Caco-2 (cell line): Measurements from ENCODE around the gene DHCR24. TPM values are rescaled to one million over a fixed set of nuclear protein-coding genes. Genes with fewer than 3 reads are reported as not detected.

ENCODE experiments used
- BruUV-seq: library from RNA; stranded (reverse); fragments of 400-500 nt; replicated peaks from 2 replicates; lab custom pipeline; 2021; lab: Mats Ljungman, UMichigan
- CTCF ChIA-PET: fragments of 300-600 bp; sonication (Branson Sonifier 250); formaldehyde crosslinking; loops from one replicate; lab custom pipeline; 2022; ENCODE audit warnings: antibody characterized with exemption; lab: Charles Lee
- POLR2A ChIA-PET: fragments of 300-600 bp; sonication (Branson Sonifier 250); formaldehyde crosslinking; loops from one replicate; lab custom pipeline; 2022; ENCODE audit warnings: antibody characterized with exemption; lab: Charles Lee
- DNase-seq, 2 experiments: peaks; one replicate each; pipeline versions ENCODE4 v3.0.0 to v3.0.0-alpha.2; 2020 to 2022
- H3K27me3 ChIP-seq: replicated peaks from 2 replicates; pipeline ENCODE4 v1.6.0; 2011; ENCODE audit warnings: low read length; ENCODE audit not compliant: control insufficient read depth, insufficient read depth
- H3K36me3 ChIP-seq: 2 replicates; pipeline ENCODE4 v1.5.1; 2011; ENCODE audit warnings: low read length; ENCODE audit not compliant: control insufficient read depth, insufficient read depth
- H3K4me1 ChIP-seq: fragments of 250-450 bp; sonication (Bioruptor Pico); 2 replicates; pipeline ENCODE4 v1.5.1; 2020; ENCODE audit warnings: mild to moderate bottlenecking
- H3K4me3 ChIP-seq: 2 replicates; pipeline ENCODE4 v1.5.1; 2011; ENCODE audit warnings: low read depth, mild to moderate bottlenecking, control low read depth, low read length
- H3K9me3 ChIP-seq: fragments of 250-450 bp; sonication (Bioruptor Pico); 2 replicates; pipeline ENCODE4 v1.5.1; 2020; ENCODE audit warnings: mild to moderate bottlenecking, moderate library complexity
- H3K27ac Mint-ChIP-seq: one replicate; pipeline ENCODE4 v1.8.0; 2022; ENCODE audit warnings: mixed read lengths; ENCODE audit not compliant: unreplicated experiment
- H3K27me3 Mint-ChIP-seq: one replicate; pipeline ENCODE4 v1.8.0; 2022; ENCODE audit warnings: mixed read lengths; ENCODE audit not compliant: insufficient read depth, unreplicated experiment
- H3K36me3 Mint-ChIP-seq: one replicate; pipeline ENCODE4 v1.8.0; 2022; ENCODE audit warnings: mild to moderate bottlenecking, mixed read lengths; ENCODE audit not compliant: insufficient read depth, unreplicated experiment
- H3K4me1 Mint-ChIP-seq: one replicate; pipeline ENCODE4 v1.8.0; 2022; ENCODE audit warnings: low read depth, mixed read lengths; ENCODE audit not compliant: unreplicated experiment
- H3K4me3 Mint-ChIP-seq: one replicate; pipeline ENCODE4 v1.8.0; 2022; ENCODE audit warnings: mild to moderate bottlenecking, moderate library complexity, mixed read lengths; ENCODE audit not compliant: unreplicated experiment
- H3K9me3 Mint-ChIP-seq: one replicate; pipeline ENCODE4 v1.8.0; 2022; ENCODE audit warnings: mixed read lengths; ENCODE audit not compliant: unreplicated experiment
- CTCF ChIP-seq, 2 experiments: fragments of 200-600 bp in 1 of 2; IDR thresholded peaks; 1 replicate in 1 of 2; 2 replicates in 1 of 2; pipeline versions ENCODE4 v1.5.1 to v1.8.0; 2011 to 2022; ENCODE audit warnings: antibody characterized with exemption in 1 of 2, control low read depth in 1 of 2, inconsistent platforms in 1 of 2, low read depth in 1 of 2, low read length in 1 of 2, mild to moderate bottlenecking in 1 of 2, moderate library complexity in 1 of 2; ENCODE audit not compliant: insufficient read depth in 1 of 2, severe bottlenecking in 1 of 2, unreplicated experiment in 1 of 2
- intact Hi-C: fragments of 100-400 bp; cut with micrococcal nuclease; formaldehyde crosslinking; loops from one replicate; pipeline ENCODE4 v1.10.0; 2022; ENCODE audit not compliant: unreplicated experiment
- total RNA-seq: library from RNA; stranded (reverse); gene quantifications from 2 replicates; pipeline ENCODE4 v1.2.3, GENCODE V29; 2022

The DHCR24 gene
- total RNA-seq, 1 experiment from 2014 or later = 522 TPM

- no peak for TF ChIP-seq CTCF (IDR thresholded peaks at IDR 0.05; ENCODE audit: insufficient read depth in 1 of 2, low read depth in 1 of 2, low read length in 1 of 2, severe bottlenecking in 1 of 2, unreplicated experiment in 1 of 2)
- Mint-ChIP-seq H3K27me3 (no peaks in the 10 kb centered on the region), H3K36me3 (peaks cover 11% of the 10 kb centered on the region), H3K9me3 (no peaks in the 10 kb centered on the region), H3K4me1 (no peaks in the 10 kb centered on the region), H3K4me3 (no peak overlapping the region), H3K27ac (no peak overlapping the region)
- no peaks in the 10 kb centered on the region for H3K27me3 ChIP-seq
- no peaks in the 10 kb centered on the region for H3K9me3 ChIP-seq
- intact Hi-C loops = no loop called here
- no peaks in the 10 kb centered on the region for H3K4me1 ChIP-seq
- DNase-seq = no peak
- ChIA-PET CTCF (no interaction called here), POLR2A (no interaction called here)
- no peaks in the 10 kb centered on the region for H3K36me3 ChIP-seq
- H3K4me3 ChIP-seq = no peak overlapping the region
- no TSS peak for BruUV-seq
Measured at GRCh38 chr1:54836594-54836993, 50.4 kb downstream of the DHCR24 start.

GRCh38 chr1:54835970-54836369 lies 51.0 kb downstream of the DHCR24 start:
- ChIA-PET CTCF (no interaction called here), POLR2A (no interaction called here)
- Histone ChIP-seq H3K4me1 (no peaks in the 10 kb centered on the region), H3K4me3 (no peak overlapping the region), H3K27me3 (no peaks in the 10 kb centered on the region), H3K36me3 (no peaks in the 10 kb centered on the region), H3K9me3 (no peaks in the 10 kb centered on the region)
- Mint-ChIP-seq H3K27ac (no peak overlapping the region), H3K4me1 (no peaks in the 10 kb centered on the region), H3K9me3 (no peaks in the 10 kb centered on the region), H3K36me3 (peaks cover 8% of the 10 kb centered on the region), H3K27me3 (no peaks in the 10 kb centered on the region), H3K4me3 (no peak overlapping the region)
- intact Hi-C loops = no loop called here
- DNase-seq = no peak
- no TSS peak for BruUV-seq
- no peak for TF ChIP-seq CTCF (IDR thresholded peaks at IDR 0.05; ENCODE audit: insufficient read depth in 1 of 2, low read depth in 1 of 2, low read length in 1 of 2, severe bottlenecking in 1 of 2, unreplicated experiment in 1 of 2)

- Histone ChIP-seq H3K27me3 (no peaks in the 10 kb centered on the region), H3K4me3 (no peak overlapping the region), H3K9me3 (no peaks in the 10 kb centered on the region), H3K36me3 (no peaks in the 10 kb centered on the region), H3K4me1 (no peaks in the 10 kb centered on the region)
- Mint-ChIP-seq H3K9me3 (no peaks in the 10 kb centered on the region), H3K27me3 (no peaks in the 10 kb centered on the region), H3K4me1 (no peaks in the 10 kb centered on the region), H3K27ac (no peak overlapping the region), H3K4me3 (no peak overlapping the region), H3K36me3 (peaks cover 4% of the 10 kb centered on the region)
- BruUV-seq = no TSS peak
- TF ChIP-seq CTCF (IDR thresholded peaks at IDR 0.05; ENCODE audit: insufficient read depth in 1 of 2, low read depth in 1 of 2, low read length in 1 of 2, severe bottlenecking in 1 of 2, unreplicated experiment in 1 of 2) = no peak
- ChIA-PET POLR2A (no interaction called here), CTCF (no interaction called here)
- intact Hi-C loops = no loop called here
- no peak for DNase-seq
Measured at GRCh38 chr1:54835131-54835898, 51.7 kb downstream of the DHCR24 start.
